D341Med (cell line): ENCODE measurements around the gene KRT34.
"Not testable (repeated sequence)": the region's sequence is repeated elsewhere in the genome, so short reads cannot be mapped to it uniquely, and the experiment has no call there.

Experiments used
- DNase-seq: peaks from one replicate; pipeline ENCODE4 v3.0.0; 2012; ENCODE audit warnings: low spot score

KRT34 gene

DNA sequence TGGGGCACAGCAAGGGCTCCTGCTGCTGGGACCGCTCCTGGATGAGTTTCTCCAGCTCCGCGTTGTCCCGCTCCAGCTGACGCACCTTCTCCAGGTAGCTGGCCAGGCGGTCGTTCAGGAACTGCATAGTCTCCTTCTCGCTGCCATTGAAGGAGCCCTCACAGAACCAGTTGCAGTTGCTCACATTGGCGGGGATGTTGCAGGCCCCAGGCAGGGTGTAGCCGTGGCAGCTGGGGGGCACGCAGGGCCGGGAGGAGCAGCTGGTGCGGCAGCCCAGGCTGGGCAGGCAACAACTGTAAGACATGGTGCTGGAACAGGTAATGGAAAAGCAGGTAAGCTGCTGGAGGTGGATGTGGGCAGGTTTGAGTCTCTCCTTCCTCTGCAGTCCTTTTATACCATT lies at the start of gene KRT34:
KRT34 (minus strand) TSS at position 364 of the 400 bp plus-strand sequence; CDS start at position 304, 60 bp downstream.
- DNase-seq = not testable (repeated sequence)

DNA sequence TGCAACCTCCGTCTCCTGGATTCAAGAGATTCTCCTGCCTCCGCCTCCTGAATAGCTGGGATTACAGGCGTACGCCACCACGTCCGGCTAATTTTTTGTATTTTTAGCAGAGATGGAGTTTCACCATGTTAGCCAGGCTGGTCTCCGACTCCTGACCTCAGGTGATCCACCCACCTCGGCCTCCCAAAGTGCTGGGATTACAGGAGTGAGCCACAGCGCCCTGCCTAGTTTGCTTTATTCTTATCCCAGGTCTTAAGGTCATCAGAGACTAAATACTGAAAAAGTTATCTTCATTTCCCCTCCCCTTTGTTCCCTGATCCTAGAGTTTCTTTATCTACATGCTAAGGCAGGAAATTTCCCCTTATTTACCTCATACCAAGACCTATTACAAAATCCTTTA lies 48.3 kb upstream of the KRT34 start:
- not testable (repeated sequence) for DNase-seq

DNA sequence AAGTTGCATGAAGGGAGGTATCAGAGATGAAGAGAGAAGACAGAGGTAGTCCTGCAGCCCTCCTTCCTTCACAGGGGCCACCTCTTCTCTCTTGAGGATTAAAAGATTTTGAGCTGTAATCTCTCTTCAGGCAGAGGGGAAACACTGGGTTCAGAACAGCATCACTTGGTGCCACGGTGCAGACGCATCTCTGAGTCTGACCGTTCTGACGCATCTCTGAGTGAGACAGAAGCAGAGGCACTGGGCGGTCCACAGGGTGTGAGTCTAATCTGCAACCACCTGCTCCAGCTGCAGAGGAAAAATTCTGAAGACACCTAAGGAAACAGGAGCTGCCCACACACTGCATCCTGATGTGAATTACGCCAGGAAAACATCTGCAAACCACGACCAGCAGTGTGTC lies 47.6 kb upstream of the KRT34 start:
- DNase-seq = no peak

DNA sequence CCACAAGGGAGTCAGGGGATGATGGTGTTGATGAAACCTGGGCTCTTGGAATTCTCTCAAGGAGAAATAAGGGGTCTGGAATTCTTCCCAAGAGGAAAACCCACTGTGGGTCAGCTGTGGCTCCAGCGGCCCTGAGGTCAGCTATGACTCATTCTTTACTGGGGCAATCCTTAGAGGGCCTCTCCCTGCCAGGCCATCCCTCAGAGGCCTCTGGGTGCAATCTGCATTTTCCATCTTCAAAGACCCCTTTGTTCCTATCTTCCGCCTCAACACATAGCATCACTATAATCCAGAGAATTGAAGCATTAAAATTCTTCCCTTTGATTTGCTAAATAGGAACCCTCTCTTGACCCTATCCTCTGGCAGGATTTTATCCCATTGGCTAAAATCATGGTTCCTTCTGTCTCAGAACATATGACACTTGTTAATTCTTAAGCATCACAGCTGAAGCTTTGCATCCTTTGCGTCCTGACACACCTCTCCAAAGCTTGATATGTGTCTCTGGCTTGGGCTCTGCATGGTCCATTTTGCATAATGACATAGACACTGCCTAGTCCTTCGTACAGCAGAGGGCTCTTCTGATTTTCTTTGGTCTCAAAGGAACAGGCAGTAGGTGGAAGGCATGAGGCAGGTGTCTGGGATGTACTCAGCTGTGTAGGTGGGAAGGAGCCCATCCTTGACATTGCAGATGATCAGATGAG lies 46.6 kb upstream of the KRT34 start:
- DNase-seq = no peak

DNA sequence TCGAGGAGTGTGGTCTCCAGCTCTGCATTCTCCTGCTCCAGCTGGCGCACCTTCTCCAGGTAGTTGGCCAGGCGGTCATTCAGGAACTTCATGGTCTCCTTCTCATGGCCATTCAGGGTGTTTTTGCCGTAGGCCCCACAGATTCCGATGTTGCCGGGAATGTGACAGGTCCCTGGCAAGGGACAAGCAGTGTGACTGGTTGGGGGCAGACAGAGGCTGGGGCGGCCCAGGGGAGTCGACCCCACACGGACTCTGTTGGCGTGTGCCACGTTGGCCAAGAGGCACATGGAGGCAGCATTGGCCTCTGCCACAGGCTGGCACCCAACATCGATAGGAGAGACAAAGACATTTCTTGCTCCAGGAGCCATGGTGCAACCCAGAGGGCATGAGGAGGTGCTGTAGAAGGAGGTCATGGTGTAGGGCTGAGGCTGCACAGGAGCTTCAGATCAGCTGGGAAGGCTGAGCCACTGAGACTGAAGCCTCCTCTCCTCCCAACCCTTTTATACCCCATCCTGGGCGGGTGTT lies 42.1 kb upstream of the KRT34 start, which contains the start of gene KRT37:
KRT37 (minus strand) TSS at position 475 of the 525 bp plus-strand sequence; CDS start at position 413, 62 bp downstream.
- DNase-seq = no peak

DNA sequence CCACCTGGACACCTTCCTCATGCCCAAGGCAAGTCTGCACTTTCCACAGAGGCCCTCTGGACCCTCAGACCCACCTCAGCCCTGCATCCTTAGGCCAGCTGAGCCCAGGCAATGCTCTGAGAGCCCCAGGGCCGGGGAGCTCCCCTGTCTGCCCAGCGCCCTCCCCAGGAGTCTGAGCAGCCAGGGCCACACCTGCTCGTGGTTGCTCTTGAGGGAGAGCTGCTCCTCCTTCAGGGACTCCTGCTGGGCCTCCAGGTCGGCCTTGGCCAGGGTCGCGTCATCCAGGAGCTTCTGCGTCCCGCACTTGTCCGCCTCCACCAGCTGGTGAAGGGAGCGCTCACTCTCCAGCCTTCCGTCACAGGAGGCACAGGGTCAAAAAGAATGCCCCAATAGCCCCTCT lies 40.5 kb upstream of the KRT34 start:
- not testable (repeated sequence) for DNase-seq

DNA sequence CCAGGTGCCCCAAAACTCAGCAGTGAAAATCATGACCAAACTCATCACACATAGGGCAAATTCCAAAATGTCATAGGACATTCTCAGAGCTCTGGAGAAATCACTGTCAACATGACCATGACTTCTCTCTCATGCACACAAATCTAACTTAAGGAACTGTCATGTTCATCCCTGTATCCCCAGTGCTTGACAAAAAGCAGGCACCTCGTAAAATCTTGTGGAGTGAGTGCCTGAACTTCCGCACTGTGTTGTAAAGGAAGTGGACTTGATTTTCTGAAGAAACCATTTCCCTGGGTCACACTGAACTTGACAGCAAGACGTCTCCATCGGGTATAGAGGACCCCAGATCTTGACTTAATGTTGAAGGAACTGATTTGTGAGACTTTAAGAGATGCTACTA lies 39.5 kb upstream of the KRT34 start:
- DNase-seq = no peak

DNA sequence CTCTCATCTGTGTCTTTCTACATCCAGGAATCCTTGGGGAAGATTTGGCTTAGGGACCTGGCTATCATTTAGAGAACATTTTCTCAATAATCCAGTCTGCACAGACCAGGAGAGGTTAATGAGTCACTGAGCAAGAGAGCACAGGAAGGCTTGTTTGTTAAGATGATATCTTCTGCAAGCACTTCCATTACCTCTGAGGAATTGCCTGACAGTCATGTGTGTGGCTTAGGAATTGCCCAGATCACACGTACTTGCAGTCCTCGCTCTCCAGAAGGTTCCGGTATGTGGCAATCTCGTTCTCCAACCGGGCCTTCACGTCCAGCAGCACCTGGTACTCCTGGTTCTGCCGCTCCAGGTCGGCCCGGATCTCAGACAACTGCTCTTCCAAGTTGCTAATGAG lies 39.0 kb upstream of the KRT34 start:
- DNase-seq = no peak

DNA sequence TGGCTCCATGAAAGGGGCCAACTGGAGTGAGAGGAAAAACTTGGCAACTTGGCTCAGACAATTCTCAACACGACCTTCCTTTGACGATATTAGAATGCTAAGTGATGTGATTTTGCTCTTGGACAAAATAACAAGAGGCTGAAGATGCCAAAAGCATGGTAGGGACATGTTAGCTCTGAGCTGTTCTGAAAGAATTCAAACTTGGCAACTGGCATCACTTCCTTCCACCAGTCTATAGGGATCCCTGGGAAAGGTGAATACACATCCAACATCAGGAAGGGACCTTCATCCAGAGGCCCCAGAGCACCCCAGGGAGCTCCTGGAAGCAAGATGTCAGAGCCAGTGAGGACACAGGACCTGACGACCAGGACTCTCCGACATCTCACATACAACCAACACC lies 38.0 kb upstream of the KRT34 start:
- DNase-seq = no peak

DNA sequence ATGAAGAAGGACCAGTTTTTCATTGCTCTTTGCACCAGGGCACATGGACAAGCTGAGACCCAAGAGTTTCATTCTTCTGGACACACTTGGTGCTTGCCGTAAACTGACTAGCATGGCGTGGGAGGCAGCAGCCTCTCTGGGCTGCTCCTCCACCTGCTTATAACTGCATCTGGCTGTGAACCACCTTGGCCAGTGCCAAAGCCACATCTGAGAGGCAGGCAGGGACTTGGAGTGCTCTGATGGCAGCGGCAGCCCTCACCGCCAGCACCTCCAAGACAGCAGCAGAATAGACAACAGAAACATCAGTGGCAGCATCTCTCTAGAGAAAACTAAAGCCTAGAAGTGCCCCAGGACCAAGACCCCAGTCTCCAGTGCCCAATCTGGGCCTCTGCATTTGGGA lies 37.6 kb upstream of the KRT34 start:
- DNase-seq = no peak

DNA sequence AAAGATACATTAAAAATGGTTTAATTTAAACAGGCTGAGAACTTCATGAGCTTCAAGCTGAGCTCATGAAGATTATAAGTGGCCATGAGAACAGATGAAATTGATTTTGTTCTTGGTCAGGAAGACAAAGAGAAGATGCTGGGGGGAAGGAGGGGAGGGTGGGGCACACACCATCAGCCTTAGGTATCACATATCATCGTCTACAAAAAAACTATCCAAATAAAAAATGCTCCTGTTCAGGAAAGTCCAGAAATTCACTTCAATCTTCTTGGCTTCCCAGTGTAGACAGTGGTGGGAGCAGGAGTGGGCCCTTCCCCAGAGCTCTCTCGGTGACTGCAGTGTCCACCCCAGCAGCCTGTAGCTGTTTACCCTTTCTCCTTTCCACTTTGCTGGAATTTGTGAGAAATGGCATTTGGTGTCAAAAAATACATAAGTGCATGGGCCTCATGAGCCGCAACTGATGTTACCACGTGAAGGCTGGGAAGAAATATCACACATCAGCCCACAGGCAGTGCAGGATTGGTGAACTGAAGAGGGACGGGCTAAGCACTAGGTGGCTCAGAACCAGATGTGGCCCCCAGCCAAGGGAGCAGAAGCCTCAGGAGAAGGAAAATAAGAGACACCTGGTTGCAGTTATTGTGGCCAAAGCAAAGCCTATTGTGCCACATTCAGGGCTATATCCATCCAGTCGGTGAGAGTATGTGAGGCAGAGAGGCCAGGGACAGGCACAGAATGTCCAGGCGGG lies 36.2 kb upstream of the KRT34 start:
- no peak for DNase-seq

DNA sequence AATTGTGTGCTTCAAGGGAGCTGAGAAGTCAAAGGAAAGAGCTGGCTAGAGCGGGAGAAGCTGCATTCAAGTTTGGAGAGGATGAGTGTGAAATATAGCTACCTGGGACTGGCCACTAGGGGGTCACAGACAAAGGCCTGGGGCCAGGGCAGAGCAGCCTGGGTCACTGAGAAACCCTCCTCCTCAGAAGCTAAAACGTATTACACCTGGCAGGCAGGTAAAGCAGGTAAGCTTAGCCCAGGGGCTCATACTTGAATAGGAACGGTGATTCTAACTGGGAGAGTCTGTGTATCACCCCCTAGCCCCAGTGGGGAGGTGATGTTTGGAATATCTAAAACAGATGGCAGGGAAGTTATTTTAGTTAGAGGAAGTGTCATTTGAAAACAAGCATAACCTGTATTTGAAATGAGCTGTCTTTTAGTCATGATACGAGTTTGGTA lies 35.5 kb upstream of the KRT34 start:
- peak; percentile 50 for DNase-seq

DNA sequence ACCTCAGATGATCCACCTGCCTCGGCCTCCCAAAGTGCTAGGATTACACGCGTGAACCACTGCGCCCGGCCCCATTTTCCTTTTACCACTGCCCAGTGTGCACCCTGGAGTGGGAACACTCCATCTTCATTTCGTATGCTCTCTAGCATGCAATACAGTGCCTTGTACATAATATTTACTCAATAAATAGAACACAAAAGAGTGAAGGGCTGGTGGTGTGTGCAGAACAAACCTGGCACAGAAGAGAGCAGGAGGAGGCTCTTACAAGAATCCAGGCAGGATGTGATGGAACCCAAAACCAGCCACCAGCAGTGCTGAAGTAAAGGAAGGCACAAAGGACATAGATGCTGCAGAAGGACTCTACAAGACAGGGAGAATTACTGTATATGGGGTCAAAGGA lies 35.0 kb upstream of the KRT34 start:
- DNase-seq = no peak

DNA sequence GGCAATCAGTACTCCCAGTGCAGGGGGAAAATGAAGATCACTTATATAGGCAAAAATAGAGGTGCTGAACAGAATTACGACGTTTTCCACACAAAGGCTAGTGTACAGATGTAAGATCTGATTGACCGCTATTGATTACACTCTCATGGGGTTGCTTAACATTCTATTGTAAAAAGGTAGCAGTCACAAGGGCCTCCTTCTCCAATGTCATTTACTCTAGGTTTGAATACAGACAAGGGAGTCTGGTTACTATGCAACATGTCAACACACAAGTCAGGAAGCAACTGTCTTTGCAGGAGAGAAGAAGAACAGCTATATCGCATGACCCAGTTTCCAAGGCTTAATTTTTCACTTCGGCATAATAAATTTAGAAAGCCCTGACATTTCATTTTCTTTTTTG lies 34.4 kb upstream of the KRT34 start:
- DNase-seq = no peak

DNA sequence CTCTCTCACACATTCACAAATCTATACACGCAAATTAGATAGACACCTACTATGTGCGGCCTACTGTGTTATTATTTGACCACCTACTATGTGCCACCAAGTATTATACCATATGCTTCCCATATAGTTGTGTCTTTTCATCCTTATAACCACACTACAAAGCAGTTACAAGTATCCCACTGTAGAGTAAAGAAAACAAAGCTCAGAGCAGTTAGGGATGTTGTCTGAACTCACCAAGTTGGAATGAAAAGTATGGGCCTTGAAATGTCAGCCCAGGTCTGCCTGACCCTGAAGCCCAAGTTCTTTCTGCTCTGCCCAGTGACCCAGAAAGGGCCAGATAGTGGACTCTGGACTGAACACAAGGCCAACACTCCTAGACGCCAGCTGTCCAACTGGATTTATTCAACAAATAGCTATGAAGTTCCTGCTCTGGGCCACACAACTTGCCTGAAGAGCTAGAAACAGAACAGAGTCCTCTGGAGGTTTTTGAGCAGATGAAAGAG lies 33.8 kb upstream of the KRT34 start:
- DNase-seq = no peak

DNA sequence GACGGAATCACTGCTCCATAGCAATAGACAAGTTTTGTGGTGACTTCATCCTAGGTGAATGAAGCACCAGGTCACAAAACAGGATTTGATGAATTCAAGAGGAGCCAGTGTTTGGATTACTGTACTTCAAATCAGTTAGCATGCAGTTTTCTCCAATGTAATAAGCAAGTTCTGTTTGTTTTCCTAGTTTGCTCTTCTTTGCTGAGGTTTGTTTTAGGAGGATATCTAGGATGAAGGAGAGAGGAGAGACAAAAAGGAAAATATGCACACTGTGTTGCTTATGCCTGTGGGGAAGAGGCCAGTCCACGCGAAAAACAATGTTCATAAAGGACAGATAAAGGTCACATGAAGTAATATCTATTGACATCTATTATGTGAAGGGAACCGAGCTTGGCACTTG lies 33.3 kb upstream of the KRT34 start:
- DNase-seq = no peak

DNA sequence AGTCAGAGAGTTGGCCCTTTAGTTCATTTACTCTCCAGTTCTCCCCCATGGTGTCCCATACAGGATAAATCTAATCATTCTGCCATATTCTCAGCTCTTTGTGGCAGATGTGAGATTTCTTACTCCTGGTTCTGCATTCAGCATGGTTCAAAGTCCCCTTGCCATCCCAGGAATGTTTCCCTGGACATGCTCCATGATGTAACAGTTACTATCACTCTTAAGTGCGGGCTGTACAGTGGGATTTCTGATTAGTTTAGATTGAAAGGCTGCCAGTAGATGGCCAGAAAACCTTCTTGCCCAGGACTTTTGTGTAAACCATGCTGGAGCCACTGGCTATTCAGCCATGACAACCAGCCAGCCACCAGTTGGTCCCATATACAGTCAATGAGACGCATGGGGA lies 31.9 kb upstream of the KRT34 start:
- DNase-seq = no peak

DNA sequence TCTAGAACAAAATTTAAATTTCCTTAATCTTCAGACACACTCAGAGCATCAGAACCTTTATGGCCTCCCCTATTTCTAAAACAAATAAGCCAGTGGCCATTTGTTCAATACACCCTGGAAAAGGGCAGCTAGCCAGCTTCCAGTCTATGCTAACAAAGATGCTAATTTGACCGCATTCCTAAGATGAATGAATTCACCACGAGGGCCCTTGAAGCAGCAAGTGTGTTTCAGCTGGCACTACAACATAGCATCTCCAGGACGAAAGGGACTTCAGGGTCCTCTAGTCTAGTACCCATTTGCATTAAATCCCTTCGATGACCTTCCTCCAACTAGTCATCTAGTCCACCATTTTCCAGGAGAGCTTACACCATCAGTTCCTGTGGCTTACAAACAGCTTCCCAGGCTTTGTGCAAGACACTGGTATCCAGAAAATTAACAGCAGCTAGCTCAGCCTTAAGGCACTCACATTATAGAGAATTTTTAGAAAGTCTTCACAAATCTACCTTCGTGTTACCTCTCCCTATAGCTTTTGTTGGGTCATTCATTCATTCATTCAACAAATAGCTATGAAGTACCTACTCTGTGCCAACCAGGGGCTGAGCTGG lies 31.3 kb upstream of the KRT34 start:
- DNase-seq = no peak

DNA sequence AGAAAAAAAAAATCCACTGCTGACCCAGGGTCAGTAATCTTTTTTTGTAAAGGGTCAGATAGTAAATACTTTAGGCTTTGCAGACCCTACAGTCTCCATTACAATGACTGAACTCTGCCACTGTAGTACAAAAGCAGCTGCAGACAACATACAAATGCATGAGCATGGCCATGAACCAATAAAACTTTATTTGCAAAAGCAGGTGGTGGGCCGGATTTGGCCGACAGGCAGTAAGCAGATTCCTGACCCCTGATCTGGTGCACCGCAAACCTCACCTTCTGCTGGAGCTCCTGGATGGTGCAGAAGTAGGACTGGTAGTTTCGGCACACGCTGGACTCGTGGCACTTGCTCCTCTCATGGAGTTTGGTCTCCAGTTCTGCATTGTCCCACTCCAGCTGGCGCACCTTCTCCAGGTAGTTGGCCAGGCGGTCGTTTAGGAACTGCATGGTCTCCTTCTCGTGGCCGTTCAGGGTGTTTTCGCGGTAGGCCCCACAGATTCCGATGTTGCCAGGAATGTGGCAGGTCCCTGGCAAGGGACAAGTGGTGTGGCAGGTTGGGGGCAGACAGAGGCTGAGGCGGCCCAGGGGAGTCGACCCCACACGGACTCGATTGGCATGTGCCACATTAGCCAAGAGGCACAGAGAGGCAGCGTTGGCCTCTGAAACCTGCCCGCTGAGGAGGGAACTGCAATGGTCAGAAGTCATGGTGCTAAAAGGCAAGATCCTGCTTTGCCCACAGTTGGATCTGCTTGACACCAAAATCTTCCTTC lies 29.1 kb upstream of the KRT34 start:
- no peak for DNase-seq

DNA sequence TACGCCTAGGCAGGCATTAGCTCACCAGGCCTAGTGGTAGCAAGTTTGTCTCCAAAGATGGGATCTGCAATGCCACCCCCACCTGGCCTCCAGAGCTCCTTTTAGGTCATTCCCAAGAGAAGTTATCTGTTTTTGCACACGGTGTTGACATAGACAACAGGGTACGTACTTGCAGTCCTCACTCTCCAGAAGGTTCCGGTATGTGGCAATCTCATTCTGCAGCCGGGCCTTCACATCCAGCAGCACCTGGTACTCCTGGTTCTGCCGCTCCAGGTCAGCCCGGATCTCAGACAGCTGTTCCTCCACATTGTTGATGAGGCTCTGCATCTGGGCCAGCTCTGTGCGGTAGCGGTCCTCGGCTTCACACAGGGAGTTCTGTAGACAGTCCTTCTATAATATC lies 25.1 kb upstream of the KRT34 start:
- no peak for DNase-seq

DNA sequence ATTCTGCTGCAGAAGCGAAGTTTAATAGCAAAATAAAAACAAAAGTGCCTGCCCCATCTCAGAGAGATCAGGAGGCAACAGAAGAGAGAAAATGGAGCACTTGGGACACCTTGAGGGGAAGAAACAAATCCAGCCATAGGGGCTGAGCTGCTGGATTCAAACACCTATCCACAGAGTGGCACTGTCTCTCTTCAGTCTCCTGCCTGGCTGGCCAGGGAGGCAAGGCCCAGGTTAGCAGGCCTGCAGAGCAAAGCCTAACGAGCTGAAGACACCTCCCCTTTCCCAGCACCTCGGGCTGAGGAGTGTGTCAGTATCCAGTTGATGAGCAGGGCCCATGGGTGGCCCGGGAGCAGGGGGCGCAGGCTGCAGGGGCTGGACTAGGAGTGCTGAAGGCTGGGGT lies 24.1 kb upstream of the KRT34 start:
- no peak for DNase-seq
